Activated CD4-positive, alpha-beta T cell treated with anti-CD3 and anti-CD28 coated beads, Interleukin-2, amount 50 U/mL, for 16 hours (primary cell): Measurements from ENCODE around the gene KIAA1958.
"Not testable (repeated sequence)": the region's sequence is repeated elsewhere in the genome, so short reads cannot be mapped to it uniquely, and the experiment has no call there.

ENCODE experiments used
- DNase-seq: peaks from one replicate; pipeline ENCODE4 v3.0.0-alpha.2; 2020

Gene KIAA1958

DNA sequence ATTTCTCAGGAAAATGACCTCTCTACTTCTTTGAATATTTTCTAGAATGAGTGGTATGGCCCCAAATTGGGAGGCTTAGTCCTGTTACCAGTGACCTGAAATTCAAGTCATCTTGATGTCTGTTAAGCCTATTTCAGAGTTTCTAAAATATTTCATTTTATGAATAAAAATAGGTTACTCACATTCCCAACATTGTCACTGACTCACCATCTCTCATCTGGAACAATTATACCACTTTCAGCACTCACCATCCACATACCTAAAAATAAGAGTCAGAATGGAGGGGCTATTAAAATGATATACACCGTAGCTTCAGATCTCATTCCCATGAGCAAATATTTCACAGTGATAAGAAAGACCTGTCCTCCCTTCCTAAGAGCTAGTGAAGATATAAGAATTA lies 71.8 kb downstream of the KIAA1958 start:
- DNase-seq, result no peak

DNA sequence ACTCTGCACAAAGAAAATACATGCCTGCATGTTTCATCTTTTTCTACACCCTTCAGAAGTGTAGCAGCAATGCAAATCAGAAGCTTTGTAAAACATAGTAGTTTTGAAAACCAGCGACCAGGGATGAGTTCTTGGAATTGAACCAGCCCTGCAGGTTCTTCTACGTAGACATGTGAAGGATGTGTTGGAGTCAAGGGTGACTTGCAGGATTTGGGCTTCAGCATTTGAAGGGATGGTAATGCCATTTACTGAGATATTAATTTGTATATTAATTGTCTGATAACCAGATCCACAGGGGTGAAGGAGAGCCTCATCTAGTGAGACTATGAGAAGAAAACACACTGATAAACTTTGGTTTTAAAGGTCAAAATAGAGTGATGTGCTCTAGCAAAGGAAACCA lies 72.4 kb downstream of the KIAA1958 start:
- no peak for DNase-seq

DNA sequence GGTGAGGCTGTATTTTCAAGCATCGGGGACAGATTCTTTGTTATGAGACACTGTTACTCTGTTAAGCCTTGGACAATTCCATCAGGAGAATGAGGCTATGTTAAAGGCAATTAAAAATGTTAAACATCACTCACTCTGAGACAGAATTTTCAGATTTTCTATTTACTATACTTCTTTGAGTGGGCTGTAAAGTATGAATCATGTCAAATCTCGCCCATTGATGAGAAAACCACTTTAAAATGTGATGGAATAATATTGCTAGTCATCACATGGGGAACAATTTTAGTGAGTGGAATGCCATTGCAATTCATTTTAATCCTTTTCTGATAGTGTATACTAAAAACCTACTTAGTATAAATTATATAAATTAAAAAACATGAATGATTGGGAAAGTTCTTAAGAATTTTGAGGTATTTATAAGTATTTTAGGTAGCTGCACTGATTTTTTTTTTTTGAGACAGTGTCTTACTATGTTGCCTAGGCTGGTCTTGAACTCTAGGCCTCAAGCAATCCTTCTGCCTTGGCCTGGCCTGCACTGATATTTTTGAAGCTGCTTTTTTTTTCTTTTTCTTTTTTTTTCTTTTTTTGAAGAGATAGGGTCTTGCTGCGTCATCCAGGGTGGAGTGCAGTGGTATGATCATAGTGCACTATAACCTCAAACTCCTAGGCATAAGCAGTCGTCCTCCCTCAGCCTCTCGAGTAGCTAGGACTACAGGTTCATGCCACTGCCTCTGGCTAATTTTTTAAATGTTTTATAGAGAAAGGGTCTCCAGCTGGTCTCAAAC lies 73.2 kb downstream of the KIAA1958 start:
- no peak for DNase-seq

DNA sequence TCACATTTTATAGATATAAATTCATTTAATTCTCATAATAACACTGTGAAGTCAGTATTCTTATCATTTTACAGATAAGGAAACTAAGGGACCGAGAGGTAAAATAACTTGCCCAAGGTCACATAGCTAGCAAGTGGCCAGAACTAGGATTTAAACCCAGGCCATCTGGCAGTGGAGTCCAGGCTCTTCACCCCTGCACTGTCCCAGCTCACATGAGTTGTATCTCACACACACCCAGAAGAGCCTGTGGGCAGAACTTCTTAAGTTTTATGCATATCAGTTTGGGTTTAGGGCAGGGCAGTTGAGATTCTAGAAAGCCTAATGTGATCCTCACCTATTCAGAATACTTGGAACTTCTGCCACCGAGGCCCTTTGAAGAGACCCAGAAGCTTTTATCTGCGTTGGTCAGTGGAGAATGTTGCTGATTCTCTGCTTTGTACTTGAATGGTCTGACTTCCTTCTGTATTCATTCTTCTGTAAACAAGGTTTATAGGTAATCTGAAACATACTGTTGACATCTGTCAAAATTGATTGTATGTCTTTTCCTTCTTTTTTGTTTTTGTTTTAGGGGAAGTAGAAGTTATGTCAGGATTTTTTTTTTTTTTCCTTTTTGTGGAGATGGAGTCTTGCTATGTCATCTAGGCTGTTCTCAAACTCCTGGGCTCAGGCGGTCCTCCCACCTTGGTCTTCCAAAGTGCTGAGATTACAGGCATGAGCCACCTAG lies 75.8 kb downstream of the KIAA1958 start:
- no peak for DNase-seq

DNA sequence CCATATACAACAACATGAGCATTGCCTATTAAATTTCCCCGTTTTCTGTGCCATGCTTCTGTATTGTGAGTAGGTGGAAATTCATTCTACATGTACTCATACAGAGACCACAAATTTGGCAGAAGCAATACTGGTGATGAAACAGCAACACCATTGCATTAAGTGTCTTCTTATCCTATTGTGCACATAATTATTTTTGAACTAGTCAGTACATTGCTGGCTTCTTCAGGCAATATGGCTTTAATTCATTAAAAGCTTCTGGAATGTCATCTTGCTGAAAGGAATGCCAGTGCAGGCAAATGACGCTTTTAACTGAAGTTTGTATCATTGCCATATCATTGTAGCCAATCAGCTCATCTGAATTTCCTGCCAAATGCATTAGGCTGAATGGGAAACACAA lies 82.6 kb downstream of the KIAA1958 start:
- no peak for DNase-seq

DNA sequence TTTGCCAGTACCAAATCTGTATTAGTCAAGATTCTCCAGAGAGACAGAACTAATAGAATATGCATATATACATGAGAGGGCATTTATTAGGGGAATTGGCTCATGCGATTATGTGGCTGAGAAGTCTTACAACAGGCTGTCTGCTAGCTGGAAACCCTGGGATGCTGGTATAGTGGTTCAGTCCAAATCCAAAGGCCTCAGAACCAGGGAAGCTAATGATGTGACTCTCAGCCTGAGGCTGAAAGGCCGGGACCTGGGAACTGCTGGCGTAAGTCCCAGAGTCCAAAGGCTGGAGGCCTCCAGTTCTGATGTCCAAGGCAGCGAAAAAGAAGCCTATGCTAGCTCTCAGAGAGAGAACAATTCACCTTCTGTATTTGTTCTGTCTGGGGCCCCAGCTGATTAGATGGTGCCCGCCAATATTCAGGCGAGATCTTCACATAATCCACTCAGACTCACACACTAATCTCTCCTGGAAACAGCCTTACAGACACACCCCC lies 84.1 kb downstream of the KIAA1958 start:
- no peak for DNase-seq

DNA sequence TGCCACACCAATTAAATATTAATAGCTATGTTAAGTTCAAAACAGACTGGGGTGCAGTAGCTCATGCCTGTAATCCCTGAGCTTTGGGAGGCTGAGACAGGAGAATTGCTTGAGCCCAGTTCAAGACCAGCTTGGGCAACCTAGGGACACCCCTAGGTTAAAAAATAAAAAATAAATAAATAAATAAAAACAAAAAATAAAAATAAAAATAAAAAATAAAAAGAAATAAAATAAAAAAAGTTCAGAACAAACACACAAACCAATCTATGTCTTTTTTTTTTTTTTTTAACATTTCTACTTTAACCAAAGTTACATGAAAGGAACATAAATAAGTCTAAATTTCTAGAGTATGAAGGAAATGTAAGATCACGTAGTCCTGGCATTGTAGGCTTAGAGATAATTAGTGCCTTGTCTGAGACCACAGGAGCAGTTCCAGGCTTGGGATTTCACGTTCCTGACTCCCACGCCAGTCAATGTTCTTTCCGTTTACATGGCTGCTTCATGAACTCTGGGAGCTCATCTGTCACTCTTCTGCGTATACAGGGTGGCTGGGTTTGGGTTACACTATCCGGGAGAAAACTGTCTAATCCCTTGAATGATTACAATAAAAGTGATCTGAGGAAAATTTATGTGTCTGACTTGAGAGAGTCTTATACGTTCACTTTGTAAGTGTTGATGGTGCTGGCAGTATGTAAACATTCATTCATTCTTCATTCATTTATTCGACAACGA lies 85.2 kb downstream of the KIAA1958 start:
- DNase-seq, result no peak

DNA sequence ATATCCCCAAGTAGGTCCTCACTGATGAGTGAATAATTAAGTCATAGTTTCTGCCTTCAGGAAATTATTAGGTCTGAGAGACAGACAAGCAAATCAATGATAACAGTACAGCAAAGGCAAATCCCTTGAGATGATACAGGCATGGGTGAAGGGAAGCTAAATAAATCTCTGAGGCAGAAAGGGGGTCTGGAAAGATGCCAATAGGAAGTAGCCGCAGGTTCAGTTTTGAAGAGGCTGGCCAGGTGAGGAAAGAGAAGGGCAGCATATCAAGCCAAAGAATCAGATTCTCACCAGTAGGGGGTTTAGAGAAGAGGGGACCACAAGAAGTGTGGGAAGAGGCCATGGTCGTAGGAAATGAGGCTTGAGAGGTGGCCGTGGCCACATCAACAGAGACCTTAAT lies 85.8 kb downstream of the KIAA1958 start:
- no peak for DNase-seq

DNA sequence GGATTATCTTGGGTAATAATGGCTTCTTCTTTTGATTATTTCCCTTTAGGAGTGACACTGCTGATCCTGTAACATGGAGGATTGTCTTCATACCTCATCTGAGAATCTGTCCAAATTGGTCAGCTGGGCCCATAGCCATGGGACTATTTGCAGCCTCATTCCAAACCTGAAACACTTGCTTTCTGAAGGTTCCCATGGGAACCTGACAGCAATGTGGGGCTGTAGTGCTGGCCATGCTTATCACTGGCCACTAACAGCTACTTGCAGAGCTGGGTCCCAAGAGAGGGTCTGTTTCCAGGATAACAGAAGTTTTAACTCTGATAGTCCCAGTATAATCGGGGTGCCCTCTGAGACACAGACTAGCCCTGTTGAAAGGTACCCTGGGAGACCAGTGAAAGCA lies 87.4 kb downstream of the KIAA1958 start:
- DNase-seq, result no peak

DNA sequence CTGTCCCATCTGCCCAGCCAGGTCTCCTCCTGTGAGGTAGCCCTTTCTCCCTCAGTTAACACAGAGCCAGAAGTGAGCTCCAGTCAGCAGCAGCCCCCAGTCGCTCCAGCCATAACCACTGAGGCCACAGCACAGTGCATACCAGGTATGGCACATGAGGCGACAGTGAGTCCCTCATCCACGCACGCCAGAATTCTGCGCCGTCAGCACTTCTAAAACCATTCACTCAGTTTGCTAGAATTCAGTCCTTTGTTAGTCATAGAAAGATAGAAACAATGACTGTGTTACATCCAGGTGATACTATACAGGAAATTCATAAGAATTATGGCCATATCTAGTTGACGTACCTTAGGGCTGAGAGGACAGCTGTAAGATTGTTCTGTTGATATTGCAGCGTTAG lies 88.5 kb downstream of the KIAA1958 start:
- DNase-seq, result no peak

DNA sequence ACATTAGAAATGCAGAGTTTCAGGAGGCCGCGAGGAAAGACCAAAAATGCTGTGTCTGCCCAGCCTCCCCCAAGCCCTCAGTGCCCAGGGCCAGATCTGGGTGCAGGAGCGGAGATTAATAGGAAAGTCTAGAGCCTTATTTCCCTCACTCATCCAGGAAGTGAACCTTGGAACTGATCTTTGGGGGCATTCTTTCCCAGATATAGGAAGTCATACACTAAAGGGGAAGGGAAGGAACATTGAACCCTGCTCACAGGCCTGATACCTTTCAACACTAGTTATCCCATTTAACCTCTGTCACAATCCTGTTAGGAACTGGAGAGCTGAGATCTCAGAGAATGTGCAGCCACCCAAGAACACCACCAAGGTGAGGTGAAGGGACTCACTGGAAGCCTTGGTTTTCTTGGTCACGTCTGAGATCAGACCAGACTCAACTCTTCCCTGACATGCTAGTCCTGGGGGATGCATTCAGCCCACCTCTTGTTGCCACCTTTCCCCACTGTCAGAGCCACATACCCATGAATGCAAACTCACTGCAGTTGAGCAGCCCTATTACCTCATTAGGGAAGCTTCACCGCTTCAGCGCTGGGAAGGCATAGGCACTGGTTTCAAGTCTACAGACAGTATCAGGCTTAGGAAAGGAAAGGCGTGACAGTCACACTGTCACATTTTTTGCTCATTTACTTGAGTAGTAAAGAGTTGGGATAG lies 95.0 kb downstream of the KIAA1958 start:
- DNase-seq, result no peak

DNA sequence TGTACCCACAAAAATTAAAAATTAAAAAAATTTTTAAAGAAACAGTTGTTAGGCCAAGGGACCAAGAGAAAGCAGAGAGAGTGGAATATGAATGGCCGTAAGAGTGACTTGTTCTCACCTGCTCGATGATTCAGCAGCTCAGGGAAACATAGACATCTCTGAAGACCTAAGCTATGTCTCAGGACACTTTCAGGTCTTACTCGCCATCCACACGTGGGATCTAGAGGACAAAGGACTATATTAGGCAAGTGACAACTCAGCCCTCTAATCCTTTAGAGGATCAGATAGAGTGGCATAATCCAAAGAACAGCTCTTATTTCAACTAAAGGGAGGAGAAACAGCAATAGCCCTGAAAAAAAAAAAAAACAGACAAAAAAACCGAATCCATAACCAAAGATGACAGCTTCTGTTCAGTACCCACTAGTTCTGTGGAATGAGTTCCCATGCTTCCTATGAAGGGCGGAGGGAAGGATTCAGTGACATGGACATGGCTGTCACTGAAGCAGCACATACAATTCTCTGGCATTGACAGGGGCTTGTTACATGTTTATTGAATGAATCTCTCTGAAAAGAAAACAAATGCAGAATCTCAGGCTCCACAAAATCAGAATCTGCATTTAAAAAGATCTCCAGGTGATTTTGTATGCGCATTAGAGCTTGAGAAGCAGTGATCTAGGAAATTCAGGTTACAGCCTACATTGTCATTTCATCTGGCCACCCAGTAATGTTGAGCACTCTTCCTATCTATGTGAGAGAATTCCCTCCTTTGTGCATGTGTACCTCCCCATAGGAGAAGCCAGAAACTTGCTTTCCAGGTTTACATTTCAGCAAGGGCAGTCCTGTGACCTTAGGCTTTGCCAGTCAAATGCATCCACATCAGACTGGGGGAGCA lies 96.0 kb downstream of the KIAA1958 start:
- no peak for DNase-seq

DNA sequence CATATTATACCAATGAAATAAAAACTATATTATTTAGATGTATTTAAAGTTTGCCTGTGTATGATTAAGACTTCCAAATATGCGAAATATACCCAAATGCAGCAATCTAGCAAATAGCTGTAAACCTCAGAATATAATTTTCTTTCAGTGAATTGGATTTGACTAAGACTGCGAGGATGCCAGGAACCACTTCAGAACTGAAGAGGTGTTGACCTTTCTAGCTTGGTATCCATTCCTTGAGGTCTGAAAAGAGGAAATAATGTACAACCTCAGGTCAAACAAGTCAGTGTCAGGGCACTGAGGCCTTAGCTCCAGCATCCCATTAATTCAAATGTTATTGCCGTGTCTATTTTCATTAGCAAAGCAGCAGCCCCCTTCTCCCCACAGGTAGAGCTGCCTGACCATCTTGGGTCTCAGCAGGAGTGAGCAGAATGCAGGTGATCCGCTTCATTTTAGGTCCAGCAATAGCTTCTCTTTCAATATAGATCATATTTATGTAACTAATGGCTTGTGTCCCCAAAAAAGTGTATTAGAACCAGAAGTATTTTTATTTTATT lies 100.0 kb downstream of the KIAA1958 start:
- DNase-seq, result no peak

DNA sequence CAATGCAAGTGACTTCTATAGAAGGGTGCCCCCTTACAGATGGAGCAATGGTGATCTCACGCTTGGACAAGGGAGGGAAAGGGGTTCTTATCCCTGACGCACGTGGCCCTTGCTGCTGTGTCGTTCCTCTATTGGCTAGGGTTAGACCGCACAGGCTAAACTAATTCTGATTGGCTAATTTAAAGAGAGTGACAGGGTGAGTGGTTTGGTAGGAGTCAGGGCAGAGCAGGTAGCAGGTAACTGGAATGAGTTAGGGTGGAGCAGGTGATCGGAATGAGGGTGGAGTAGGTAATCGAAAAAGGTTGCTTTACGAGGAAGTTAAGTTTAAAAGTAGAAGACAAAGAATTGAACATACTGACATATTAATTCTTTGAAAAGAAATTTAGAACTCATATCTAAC lies 105.2 kb downstream of the KIAA1958 start:
- DNase-seq, result not testable (repeated sequence)

DNA sequence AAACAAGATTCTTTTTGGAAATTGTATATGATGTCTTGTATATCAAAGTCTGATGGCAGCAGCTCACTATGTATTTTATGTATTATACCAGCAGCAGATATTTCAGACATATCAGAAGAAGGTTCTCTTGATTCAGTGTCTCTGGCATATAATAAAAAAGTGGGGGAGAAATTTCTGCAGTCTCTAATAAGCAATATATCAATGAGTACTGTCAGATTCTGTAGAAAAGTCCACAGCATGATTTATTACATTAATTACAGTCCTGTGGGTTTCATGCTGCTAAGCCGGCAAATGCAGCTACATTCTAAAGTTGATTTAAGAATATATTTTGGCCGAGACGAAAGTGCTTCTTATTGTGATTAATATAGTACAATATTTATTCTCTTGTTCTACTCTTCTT lies 113.1 kb downstream of the KIAA1958 start:
- no peak for DNase-seq

DNA sequence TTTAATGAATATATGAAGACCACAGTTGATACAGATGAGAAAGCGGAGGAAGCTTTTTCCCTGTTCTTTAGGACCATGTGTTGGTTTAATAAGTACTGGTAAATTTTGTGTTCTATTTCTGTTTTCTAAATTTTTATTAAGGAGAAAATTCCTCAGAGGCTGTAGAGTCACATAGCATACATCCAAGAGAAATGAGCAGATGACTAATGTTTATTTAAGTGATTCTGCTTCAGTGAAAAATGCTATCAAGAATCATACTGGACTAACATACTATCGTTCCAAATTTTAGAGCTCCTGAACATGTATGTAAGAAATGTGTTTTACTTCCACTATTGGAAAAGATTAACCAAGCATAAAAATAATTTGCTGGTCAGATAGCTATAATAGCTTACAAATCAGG lies 115.0 kb downstream of the KIAA1958 start:
- DNase-seq, result no peak

DNA sequence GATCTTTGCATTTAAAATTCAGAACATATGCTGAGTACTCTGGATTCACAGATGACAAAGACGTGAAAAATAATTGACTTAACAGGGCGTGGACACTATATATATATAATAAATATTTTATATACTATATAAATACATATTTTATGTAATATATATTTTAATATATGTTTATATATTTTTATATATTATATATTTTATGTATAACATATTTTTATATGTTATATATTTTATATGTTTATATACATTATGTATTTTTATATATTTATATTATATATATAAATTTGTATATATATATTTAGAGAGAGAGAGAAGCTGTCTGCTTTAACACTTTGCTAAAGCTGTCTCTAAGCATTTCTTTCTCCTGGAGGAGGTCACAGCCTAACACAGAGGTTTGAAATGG lies 118.2 kb downstream of the KIAA1958 start:
- DNase-seq, result no peak

DNA sequence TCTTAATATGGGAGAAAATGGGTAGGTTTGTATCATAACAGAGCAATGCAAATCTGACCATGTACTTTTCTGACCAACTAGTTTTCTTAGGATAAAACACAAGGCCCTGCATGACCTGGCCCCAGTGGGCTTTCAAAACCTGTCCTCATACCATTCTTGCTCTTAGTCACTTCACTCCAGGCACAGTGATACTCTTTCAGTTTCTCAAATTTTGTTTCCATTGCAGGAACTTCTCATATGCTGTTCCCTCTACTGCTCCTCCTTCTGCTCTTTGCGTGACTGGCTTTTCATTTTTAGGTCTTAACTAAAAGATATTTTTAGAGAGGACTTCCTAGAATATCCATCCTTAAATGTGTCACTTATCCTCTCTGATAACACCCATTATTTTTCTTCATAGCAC lies 118.9 kb downstream of the KIAA1958 start:
- peak; percentile 51 for DNase-seq

DNA sequence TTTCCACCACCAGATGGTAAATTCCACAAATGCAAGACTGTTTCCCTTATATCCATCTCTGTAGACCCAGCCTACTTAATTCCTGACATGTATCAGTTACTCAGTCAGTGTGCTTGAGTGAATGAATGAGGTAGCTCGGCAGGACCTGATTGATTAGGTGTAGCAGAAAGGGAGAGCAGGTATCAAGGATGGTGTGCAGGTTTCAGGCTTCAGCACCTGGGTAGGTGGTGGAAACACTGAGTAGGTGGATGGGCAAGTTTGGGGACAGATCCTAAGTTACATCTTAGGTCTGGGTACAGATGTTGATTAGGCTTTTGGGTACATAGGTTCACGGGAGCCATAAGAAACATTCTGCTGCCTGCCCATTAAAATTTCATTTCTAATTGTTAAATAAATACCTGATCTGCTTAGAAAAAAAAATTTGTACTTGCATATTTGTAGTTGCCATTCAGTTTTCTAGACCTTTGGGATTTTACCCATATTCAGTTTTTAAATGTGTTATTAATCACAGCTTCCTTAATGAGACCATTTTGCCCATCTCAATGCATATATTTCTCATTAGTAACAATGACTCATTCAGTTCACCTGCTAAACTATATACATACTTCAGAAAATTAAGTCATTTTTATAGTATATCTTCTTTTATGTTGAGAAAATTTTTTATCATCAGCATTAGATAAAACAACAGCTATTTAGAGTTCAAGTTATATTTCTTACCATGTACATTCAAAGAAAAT lies 119.5 kb downstream of the KIAA1958 start:
- peak; percentile 12 for DNase-seq

DNA sequence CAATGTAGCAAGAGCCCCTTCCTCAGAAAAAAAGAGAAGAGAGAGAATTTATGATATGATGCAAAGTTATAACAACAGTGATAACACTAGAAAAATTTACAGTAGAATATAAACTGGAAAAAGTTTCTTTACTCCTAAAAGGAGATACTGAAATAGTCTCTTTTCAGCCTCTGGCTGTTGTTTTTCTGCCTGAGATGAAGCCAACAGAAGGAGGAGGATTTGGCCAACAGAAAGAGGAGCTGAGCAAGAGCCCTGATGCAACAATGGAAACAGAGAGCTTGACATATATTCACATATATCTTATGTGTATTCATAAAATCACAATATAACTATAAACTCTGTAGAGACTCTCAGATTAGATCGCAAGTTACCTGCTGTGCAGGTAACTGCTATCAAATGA lies 122.2 kb downstream of the KIAA1958 start:
- no peak for DNase-seq
